SHP77 (cell line): Measurements from ENCODE around the gene PTH.

Experiments used
- DNase-seq, 2 experiments: peaks; one replicate each; lab custom pipeline; 2025; lab: John Stamatoyannopoulos, UW

The PTH gene

GRCh38 chr11:13449522-13449921 is 46.3 kb downstream of the PTH start:
- DNase-seq = no peak

DNA sequence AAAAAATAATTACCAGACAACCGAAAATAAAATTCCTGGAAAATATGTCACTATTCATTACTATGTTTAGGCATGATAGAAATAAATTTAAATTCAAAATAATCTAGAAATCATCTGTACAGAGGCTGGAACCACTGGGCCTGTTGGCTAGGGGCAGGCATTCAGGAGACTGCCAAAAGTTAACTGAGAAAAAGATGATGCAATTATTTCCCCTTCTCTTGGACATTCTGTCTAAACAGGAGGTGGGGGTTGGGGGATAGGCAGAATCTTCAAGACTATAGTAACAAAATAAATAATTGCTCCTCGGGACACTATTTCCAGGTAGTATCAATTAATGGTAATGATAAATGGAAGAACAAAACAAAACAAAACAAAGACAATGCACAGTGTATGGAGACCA is 46.9 kb downstream of the PTH start:
- no peak for DNase-seq

DNA sequence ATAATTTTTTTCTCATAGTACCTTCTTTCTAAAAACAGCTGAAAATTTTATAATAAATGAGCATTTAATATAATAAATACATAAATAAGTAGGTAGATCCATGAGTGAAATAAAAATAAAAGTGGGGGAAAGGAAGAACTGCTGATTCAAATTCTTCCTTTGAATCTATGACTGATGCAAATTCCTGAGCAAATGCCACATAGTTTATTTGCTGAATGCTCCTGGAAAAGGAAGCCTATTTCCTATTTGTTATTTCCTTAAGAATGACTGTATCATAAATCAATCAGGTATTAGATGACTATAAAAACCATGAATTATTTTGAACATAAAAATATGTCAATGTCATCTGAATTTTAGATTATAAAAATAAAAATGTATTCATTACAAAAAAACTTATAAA is 49.4 kb downstream of the PTH start:
- DNase-seq = no peak

- no peak for DNase-seq
These were observed 50.2 kb downstream of the PTH start for GRCh38 chr11:13445588-13445987.
